Measurements from ENCODE around the gene EPS8L2. TPM values are rescaled to one million over a fixed set of nuclear protein-coding genes. Genes with fewer than 3 reads are reported as not detected.
"Not testable (repeated sequence)": the region's sequence is repeated elsewhere in the genome, so short reads cannot be mapped to it uniquely, and the experiment has no call there.

The EPS8L2 gene
- total RNA-seq, 1 donor from 2014 or later: 129 TPM

DNA sequence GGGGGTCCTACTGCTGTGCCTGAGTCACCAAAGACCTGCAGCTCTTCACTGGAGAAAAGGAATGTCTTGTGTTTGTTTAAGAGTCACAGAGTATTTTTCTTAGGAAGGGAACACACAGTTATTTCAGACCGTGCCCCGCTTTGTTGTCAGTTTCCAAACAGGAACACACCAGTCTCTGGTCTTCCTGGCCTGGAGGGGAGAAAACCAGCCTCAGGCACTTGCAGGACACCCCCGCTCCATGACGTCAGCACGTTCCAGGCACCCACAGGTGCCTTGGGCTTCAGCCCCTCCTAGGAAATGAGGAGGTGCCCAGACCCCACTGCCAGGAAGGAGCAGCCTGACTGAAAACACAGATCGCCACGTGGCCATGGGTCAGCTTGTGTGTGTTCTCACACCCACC is 16.4 kb upstream of the EPS8L2 start:
- Histone ChIP-seq H3K79me2 (ENCODE audit: insufficient read depth, low read length) (peaks cover 38% of the 10 kb centered on the region), H4K20me1 (ENCODE audit: insufficient read depth, low read length) (peaks cover 60% of the 10 kb centered on the region), H3K4me3 (ENCODE audit: insufficient read depth, low read depth, low read length) (no peak overlapping the region), H3K27me3 (ENCODE audit: insufficient read depth, low read length) (no peaks in the 10 kb centered on the region), H3K9me3 (ENCODE audit: insufficient read depth, low read depth, low read length) (no peaks in the 10 kb centered on the region), H3K9ac (ENCODE audit: low read length) (peak overlapping the region; percentile 59), H3K4me1 (ENCODE audit: insufficient read depth, low read length) (peaks cover 18% of the 10 kb centered on the region), H2AFZ (ENCODE audit: low read depth, low read length) (no peak overlapping the region), H3K27ac (ENCODE audit: low read depth, low read length) (peak overlapping the region; percentile 66), H3K4me2 (ENCODE audit: low read length) (peak overlapping the region; percentile 59), H3K36me3 (ENCODE audit: insufficient read depth, low read length) (peaks cover 4% of the 10 kb centered on the region)
- no peak for TF ChIP-seq EZH2 (IDR thresholded peaks at IDR 0.05; ENCODE audit: insufficient read depth, low read length)
- TF ChIP-seq, protein P1, sequence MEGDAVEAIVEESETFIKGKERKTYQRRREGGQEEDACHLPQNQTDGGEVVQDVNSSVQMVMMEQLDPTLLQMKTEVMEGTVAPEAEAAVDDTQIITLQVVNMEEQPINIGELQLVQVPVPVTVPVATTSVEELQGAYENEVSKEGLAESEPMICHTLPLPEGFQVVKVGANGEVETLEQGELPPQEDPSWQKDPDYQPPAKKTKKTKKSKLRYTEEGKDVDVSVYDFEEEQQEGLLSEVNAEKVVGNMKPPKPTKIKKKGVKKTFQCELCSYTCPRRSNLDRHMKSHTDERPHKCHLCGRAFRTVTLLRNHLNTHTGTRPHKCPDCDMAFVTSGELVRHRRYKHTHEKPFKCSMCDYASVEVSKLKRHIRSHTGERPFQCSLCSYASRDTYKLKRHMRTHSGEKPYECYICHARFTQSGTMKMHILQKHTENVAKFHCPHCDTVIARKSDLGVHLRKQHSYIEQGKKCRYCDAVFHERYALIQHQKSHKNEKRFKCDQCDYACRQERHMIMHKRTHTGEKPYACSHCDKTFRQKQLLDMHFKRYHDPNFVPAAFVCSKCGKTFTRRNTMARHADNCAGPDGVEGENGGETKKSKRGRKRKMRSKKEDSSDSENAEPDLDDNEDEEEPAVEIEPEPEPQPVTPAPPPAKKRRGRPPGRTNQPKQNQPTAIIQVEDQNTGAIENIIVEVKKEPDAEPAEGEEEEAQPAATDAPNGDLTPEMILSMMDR (IDR thresholded peaks at IDR 0.05; ENCODE audit: insufficient read depth, low read depth, low read length): no peak
- no peak overlapping the region for H3K4me3 Mint-ChIP-seq (ENCODE audit: unreplicated experiment)
- DNase-seq (ENCODE audit: low read depth) (no peak), FAIRE-seq (no peak)
- peaks cover 17% of the 10 kb centered on the region for H3K4me1 Mint-ChIP-seq (ENCODE audit: low read depth, unreplicated experiment)
- H3K27me3 Mint-ChIP-seq (ENCODE audit: low read depth, unreplicated experiment): no peaks in the 10 kb centered on the region
- peak overlapping the region; percentile 47 for H3K27ac Mint-ChIP-seq (ENCODE audit: unreplicated experiment)
- H3K9me3 Mint-ChIP-seq (ENCODE audit: unreplicated experiment): no peaks in the 10 kb centered on the region
- H3K36me3 Mint-ChIP-seq (ENCODE audit: low read depth, unreplicated experiment): peaks cover 23% of the 10 kb centered on the region

- H3K9me3 Mint-ChIP-seq (ENCODE audit: unreplicated experiment); H3K36me3 ChIP-seq (ENCODE audit: insufficient read depth, low read length); H3K9ac ChIP-seq (ENCODE audit: low read length); H2AFZ ChIP-seq (ENCODE audit: low read depth, low read length); H3K27ac Mint-ChIP-seq (ENCODE audit: unreplicated experiment); H3K4me2 ChIP-seq (ENCODE audit: low read length); H3K27me3 ChIP-seq (ENCODE audit: insufficient read depth, low read length); H3K27ac ChIP-seq (ENCODE audit: low read depth, low read length); FAIRE-seq; H3K9me3 ChIP-seq (ENCODE audit: insufficient read depth, low read depth, low read length); H3K4me3 ChIP-seq (ENCODE audit: insufficient read depth, low read depth, low read length); H3K4me3 Mint-ChIP-seq (ENCODE audit: unreplicated experiment); DNase-seq (ENCODE audit: low read depth); H3K27me3 Mint-ChIP-seq (ENCODE audit: low read depth, unreplicated experiment): not testable (repeated sequence)
- Histone ChIP-seq H4K20me1 (ENCODE audit: insufficient read depth, low read length) (peaks cover 60% of the 10 kb centered on the region), H3K79me2 (ENCODE audit: insufficient read depth, low read length) (peaks cover 38% of the 10 kb centered on the region), H3K4me1 (ENCODE audit: insufficient read depth, low read length) (peaks cover 18% of the 10 kb centered on the region)
- Mint-ChIP-seq H3K4me1 (ENCODE audit: low read depth, unreplicated experiment) (peaks cover 17% of the 10 kb centered on the region), H3K36me3 (ENCODE audit: low read depth, unreplicated experiment) (peaks cover 23% of the 10 kb centered on the region)
Measured at GRCh38 chr11:690244-690643, 15.8 kb upstream of the EPS8L2 start.

- Histone ChIP-seq H3K79me2 (ENCODE audit: insufficient read depth, low read length) (peaks cover 40% of the 10 kb centered on the region), H4K20me1 (ENCODE audit: insufficient read depth, low read length) (peaks cover 60% of the 10 kb centered on the region), H3K9ac (ENCODE audit: low read length) (no peak overlapping the region), H3K9me3 (ENCODE audit: insufficient read depth, low read depth, low read length) (no peaks in the 10 kb centered on the region), H3K4me1 (ENCODE audit: insufficient read depth, low read length) (peaks cover 18% of the 10 kb centered on the region), H3K27me3 (ENCODE audit: insufficient read depth, low read length) (no peaks in the 10 kb centered on the region), H3K4me2 (ENCODE audit: low read length) (no peak overlapping the region), H2AFZ (ENCODE audit: low read depth, low read length) (no peak overlapping the region), H3K4me3 (ENCODE audit: insufficient read depth, low read depth, low read length) (no peak overlapping the region), H3K36me3 (ENCODE audit: insufficient read depth, low read length) (peaks cover 4% of the 10 kb centered on the region), H3K27ac (ENCODE audit: low read depth, low read length) (no peak overlapping the region)
- H3K36me3 Mint-ChIP-seq (ENCODE audit: low read depth, unreplicated experiment): peaks cover 21% of the 10 kb centered on the region
- DNase-seq (ENCODE audit: low read depth) (no peak), FAIRE-seq (no peak)
- peaks cover 17% of the 10 kb centered on the region for H3K4me1 Mint-ChIP-seq (ENCODE audit: low read depth, unreplicated experiment)
- TF ChIP-seq, protein P1 (IDR thresholded peaks at IDR 0.05; ENCODE audit: insufficient read depth, low read depth, low read length): no peak
- TF ChIP-seq EZH2 (IDR thresholded peaks at IDR 0.05; ENCODE audit: insufficient read depth, low read length): no peak
- H3K27me3 Mint-ChIP-seq (ENCODE audit: low read depth, unreplicated experiment): no peaks in the 10 kb centered on the region
- no peaks in the 10 kb centered on the region for H3K9me3 Mint-ChIP-seq (ENCODE audit: unreplicated experiment)
- peak overlapping the region; percentile 66 for H3K4me3 Mint-ChIP-seq (ENCODE audit: unreplicated experiment)
- H3K27ac Mint-ChIP-seq (ENCODE audit: unreplicated experiment): no peak overlapping the region
Measured at GRCh38 chr11:690738-691633, 15.0 kb upstream of the EPS8L2 start.

Measured in astrocyte (in vitro differentiated cells and primary cell).